B cell (primary cell): ENCODE data around the gene DNPH1. TPM values are rescaled to one million over a fixed set of nuclear protein-coding genes. Genes with fewer than 3 reads are reported as not detected.

Experiments
- ATAC-seq: fragments of 200-7000 bp; cut with Tn5 transposase; one replicate; pipeline ENCODE4 v1.10.0; 2021; ENCODE audit warnings: low read depth, mild to moderate bottlenecking, moderate number of reproducible peaks, moderate library complexity
- CTCF ChIA-PET: fragments of 350-600 bp; sonication (Branson Sonifier 250); formaldehyde crosslinking; loops from one replicate; lab custom pipeline; 2021; ENCODE audit warnings: antibody characterized with exemption, inconsistent platforms; lab: Charles Lee
- POLR2A ChIA-PET: fragments of 350-600 bp; sonication (Branson Sonifier 250); formaldehyde crosslinking; loops from one replicate; lab custom pipeline; 2021; ENCODE audit warnings: antibody characterized with exemption; lab: Charles Lee
- DNase-seq: peaks from one replicate; pipeline ENCODE4 v3.0.0; 2013
- H2AFZ ChIP-seq: 2 replicates; pipeline ENCODE4 v1.6.1; 2012; ENCODE audit warnings: mild to moderate bottlenecking, low read depth, low read length; ENCODE audit not compliant: insufficient read depth, poor library complexity, severe bottlenecking
- H3K27ac ChIP-seq, 2 donors: 1 replicate in 1 of 2; 2 replicates in 1 of 2; pipeline ENCODE4 v1.5.1; 2012 to 2013; ENCODE audit warnings: low read length in 2 of 2, mild to moderate bottlenecking in 2 of 2, moderate library complexity in 1 of 2
- H3K27me3 ChIP-seq, 4 experiments: fragments of 200-600 bp in 1 of 4; sonication (generic) in 1 of 4; replicated peaks in 1 of 4; 1 replicate in 2 of 4; 2 replicates in 2 of 4; pipeline versions ENCODE4 v1.6.1 to v1.7.0; 2013 to 2016; ENCODE audit warnings: low read length in 3 of 4, mild to moderate bottlenecking in 2 of 4, mixed read lengths in 1 of 4, moderate library complexity in 1 of 4; ENCODE audit not compliant: insufficient read depth in 4 of 4, control insufficient read depth in 3 of 4; ENCODE audit errors: control extremely low read depth in 1 of 4
- H3K36me3 ChIP-seq, 2 experiments: replicated peaks in 1 of 2; 1 replicate in 1 of 2; 2 replicates in 1 of 2; pipeline versions ENCODE4 v1.6.1 to v1.7.1; 2013; ENCODE audit warnings: low read length in 1 of 2; ENCODE audit not compliant: insufficient read depth in 2 of 2, control insufficient read depth in 1 of 2; ENCODE audit errors: control extremely low read depth in 1 of 2, extremely low read depth in 1 of 2
- H3K4me1 ChIP-seq, 2 donors: fragments of 200-600 bp in 1 of 2; sonication (generic) in 1 of 2; 1 replicate in 1 of 2; 2 replicates in 1 of 2; pipeline versions ENCODE4 v1.5.1 to v1.6.1; 2013 to 2017; ENCODE audit warnings: low read length in 2 of 2; ENCODE audit not compliant: control insufficient read depth in 2 of 2, insufficient read depth in 2 of 2
- H3K4me2 ChIP-seq: replicated peaks from 2 replicates; pipeline ENCODE3; 2012; ENCODE audit warnings: mild to moderate bottlenecking, low read depth, low read length; ENCODE audit not compliant: poor library complexity, severe bottlenecking
- H3K4me3 ChIP-seq, 5 experiments: fragments of 200-600 bp in 1 of 5; sonication (generic) in 1 of 5; 1 replicate in 3 of 5; 2 replicates in 2 of 5; pipeline versions ENCODE4 v1.5.1 to v1.7.0; 2011 to 2016; ENCODE audit warnings: low read length in 4 of 5, mild to moderate bottlenecking in 4 of 5, low read depth in 2 of 5, control low read depth in 1 of 5, moderate library complexity in 1 of 5; ENCODE audit not compliant: insufficient read depth in 1 of 5; ENCODE audit errors: control extremely low read depth in 1 of 5, extremely low read depth in 1 of 5
- H3K79me2 ChIP-seq: fragments of 200-600 bp; sonication (generic); one replicate; pipeline ENCODE4 v1.6.0; 2016; ENCODE audit warnings: low read length; ENCODE audit not compliant: control insufficient read depth, insufficient read depth
- H3K9ac ChIP-seq: fragments of 200-600 bp; sonication (generic); 2 replicates; pipeline ENCODE4 v1.6.1; 2017; ENCODE audit warnings: mild to moderate bottlenecking, low read length, moderate library complexity
- H3K9me3 ChIP-seq, 3 donors: one replicate each; pipeline versions ENCODE4 v1.6.1 to v1.7.1; 2013; ENCODE audit warnings: low read length in 2 of 3; ENCODE audit not compliant: control insufficient read depth in 2 of 3, insufficient read depth in 1 of 3; ENCODE audit errors: control extremely low read depth in 1 of 3
- H4K20me1 ChIP-seq: 2 replicates; pipeline ENCODE4 v1.6.0; 2012; ENCODE audit warnings: mild to moderate bottlenecking, low read length; ENCODE audit not compliant: insufficient read depth, control insufficient read depth, poor library complexity, severe bottlenecking
- H3K27ac Mint-ChIP-seq: one replicate; pipeline ENCODE4 v1.8.0; 2021; ENCODE audit warnings: mixed read lengths
- H3K27me3 Mint-ChIP-seq: one replicate; pipeline ENCODE4 v1.8.0; 2021; ENCODE audit warnings: mixed read lengths
- H3K4me1 Mint-ChIP-seq: one replicate; pipeline ENCODE4 v1.8.0; 2021; ENCODE audit warnings: mixed read lengths
- H3K4me3 Mint-ChIP-seq: one replicate; pipeline ENCODE4 v1.8.0; 2021; ENCODE audit warnings: mixed read lengths
- H3K9me3 Mint-ChIP-seq: one replicate; pipeline ENCODE4 v1.8.0; 2022; ENCODE audit warnings: mixed read lengths; ENCODE audit not compliant: insufficient read depth
- EZH2 ChIP-seq: IDR thresholded peaks from 2 replicates; pipeline ENCODE4 v1.6.1; 2012; ENCODE audit warnings: borderline replicate concordance, low read depth, mild to moderate bottlenecking, moderate library complexity, low read length; ENCODE audit not compliant: insufficient read depth, poor library complexity, severe bottlenecking
- WGBS: methylation state at CpG from one replicate; pipeline ENCODE4 v1.1.5; 2013; ENCODE audit warnings: missing lambda C conversion rate; ENCODE audit not compliant: insufficient coverage; 5-methylcytosine and 5-hydroxymethylcytosine counted together
- intact Hi-C: fragments of 100-400 bp; cut with micrococcal nuclease; formaldehyde crosslinking; loops from one replicate; pipeline ENCODE4 v1.10.0; 2022
- polyA plus RNA-seq: library from polyadenylated mRNA; depleted of rRNA; stranded (reverse); fragments of >200 nt; gene quantifications from 2 replicates; pipeline ENCODE4 v1.2.3, GENCODE V29; 2012
- total RNA-seq, 2 donors: library from RNA; stranded (reverse); fragments of 120-200 nt in 1 of 2; gene quantifications; 1 replicate in 1 of 2; 2 replicates in 1 of 2; pipeline versions ENCODE4 v1.2.3 to v1.2.4, GENCODE V29; 2013 to 2022
- TF ChIP-seq, protein P1 (sequence below): fragments of 200-600 bp; IDR thresholded peaks from one replicate; pipeline ENCODE4 v1.8.0; 2022; ENCODE audit warnings: antibody characterized with exemption, mild to moderate bottlenecking

Gene DNPH1
- total and polyA plus RNA-seq, 2 donors (not counting 1 experiment from before 2014, with no cell fraction given): 29.0 to 52.8 TPM

DNA sequence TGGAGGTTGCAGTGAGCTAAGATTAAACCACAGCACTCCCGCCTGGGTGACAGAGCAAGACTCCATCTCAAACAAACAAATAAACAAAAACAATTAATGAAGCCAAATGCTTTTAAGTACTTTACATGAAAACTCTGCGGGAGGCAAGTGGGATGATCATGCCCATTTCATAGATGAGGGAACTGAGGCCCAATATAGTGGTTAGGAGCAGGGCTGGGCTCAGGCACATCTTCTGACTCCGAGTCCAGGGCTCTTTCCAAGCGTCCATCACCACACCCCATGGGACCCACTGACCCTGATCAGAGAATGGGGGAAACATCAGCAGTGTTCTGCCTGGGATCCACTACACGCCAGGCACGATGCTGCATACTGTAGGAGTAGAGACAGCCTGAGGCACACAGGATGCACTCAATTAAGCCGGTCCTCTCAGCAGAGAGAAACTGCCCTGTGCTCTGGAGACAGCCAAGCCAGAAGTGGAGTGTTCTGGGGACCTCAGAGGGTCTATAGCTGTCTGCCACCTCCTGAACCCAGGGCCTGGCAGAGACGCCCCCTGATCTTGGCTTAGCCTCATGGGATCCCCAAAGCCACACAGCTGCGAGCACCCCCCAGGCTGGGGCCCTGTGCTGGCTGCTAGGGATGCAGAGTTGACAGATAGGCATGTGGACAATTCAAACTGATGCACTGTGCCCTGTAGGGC, 27.5 kb upstream of the DNPH1 start:
- intact Hi-C loops: no loop called here
- ATAC-seq (no peak), DNase-seq (no peak)
- Mint-ChIP-seq H3K27me3 (peaks cover 32% of the 10 kb centered on the region), H3K9me3 (no peaks in the 10 kb centered on the region), H3K27ac (no peak overlapping the region), H3K4me1 (no peaks in the 10 kb centered on the region), H3K4me3 (no peak overlapping the region)
- no peaks in the 10 kb centered on the region for H3K4me1 ChIP-seq
- H2AFZ ChIP-seq: no peak overlapping the region
- WGBS: 90% methylated on average over 6 of the region's 9 CpGs
- TF ChIP-seq, protein P1, sequence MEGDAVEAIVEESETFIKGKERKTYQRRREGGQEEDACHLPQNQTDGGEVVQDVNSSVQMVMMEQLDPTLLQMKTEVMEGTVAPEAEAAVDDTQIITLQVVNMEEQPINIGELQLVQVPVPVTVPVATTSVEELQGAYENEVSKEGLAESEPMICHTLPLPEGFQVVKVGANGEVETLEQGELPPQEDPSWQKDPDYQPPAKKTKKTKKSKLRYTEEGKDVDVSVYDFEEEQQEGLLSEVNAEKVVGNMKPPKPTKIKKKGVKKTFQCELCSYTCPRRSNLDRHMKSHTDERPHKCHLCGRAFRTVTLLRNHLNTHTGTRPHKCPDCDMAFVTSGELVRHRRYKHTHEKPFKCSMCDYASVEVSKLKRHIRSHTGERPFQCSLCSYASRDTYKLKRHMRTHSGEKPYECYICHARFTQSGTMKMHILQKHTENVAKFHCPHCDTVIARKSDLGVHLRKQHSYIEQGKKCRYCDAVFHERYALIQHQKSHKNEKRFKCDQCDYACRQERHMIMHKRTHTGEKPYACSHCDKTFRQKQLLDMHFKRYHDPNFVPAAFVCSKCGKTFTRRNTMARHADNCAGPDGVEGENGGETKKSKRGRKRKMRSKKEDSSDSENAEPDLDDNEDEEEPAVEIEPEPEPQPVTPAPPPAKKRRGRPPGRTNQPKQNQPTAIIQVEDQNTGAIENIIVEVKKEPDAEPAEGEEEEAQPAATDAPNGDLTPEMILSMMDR: no peak
- no peak for TF ChIP-seq EZH2
- no peak overlapping the region for H3K4me3 ChIP-seq
- H4K20me1 ChIP-seq: no peaks in the 10 kb centered on the region
- no peak overlapping the region for H3K4me2 ChIP-seq
- H3K9me3 ChIP-seq: peaks cover 0 to 7% (median 0%) of the 10 kb centered on the region in 3 donors
- H3K27me3 ChIP-seq: peaks cover 0 to 31% (median 4%) of the 10 kb centered on the region in 4 experiments
- CTCF ChIA-PET: interaction anchor here (0.6 to 1.3 kb wide), 5 partner anchors 12 to 144 kb away, joined by 3 to 5 read pairs (median 3); partner anchors contain the start of genes CRIP3, DNPH1 and TTBK1
- H3K36me3 ChIP-seq: no peaks in the 10 kb centered on the region
- POLR2A ChIA-PET: no interaction called here
- no peak overlapping the region for H3K27ac ChIP-seq
- no peak overlapping the region for H3K9ac ChIP-seq
- no peaks in the 10 kb centered on the region for H3K79me2 ChIP-seq

GRCh38 chr6:43255408-43256054, 26.2 kb upstream of the DNPH1 start:
- Histone ChIP-seq H3K79me2 (no peaks in the 10 kb centered on the region), H3K4me1 (no peaks in the 10 kb centered on the region), H3K9me3 (peaks cover 0 to 7% (median 0%) of the 10 kb centered on the region in 3 donors), H2AFZ (no peak overlapping the region), H3K4me2 (no peak overlapping the region), H3K36me3 (no peaks in the 10 kb centered on the region), H3K4me3 (no peak overlapping the region), H4K20me1 (no peaks in the 10 kb centered on the region), H3K27me3 (peaks cover 0 to 44% (median 14%) of the 10 kb centered on the region in 4 experiments), H3K9ac (no peak overlapping the region), H3K27ac (no peak overlapping the region)
- TF ChIP-seq EZH2: no peak
- TF ChIP-seq, protein P1: no peak
- WGBS: 88% methylated on average over 8 of the region's 11 CpGs
- Mint-ChIP-seq H3K4me1 (peaks cover 6% of the 10 kb centered on the region), H3K27ac (no peak overlapping the region), H3K27me3 (peaks cover 45% of the 10 kb centered on the region), H3K9me3 (no peaks in the 10 kb centered on the region), H3K4me3 (no peak overlapping the region)
- intact Hi-C loops: no loop called here
- no peak for ATAC-seq
- DNase-seq: no peak
- ChIA-PET CTCF (interaction anchor here (0.6 to 1.3 kb wide), 7 partner anchors 9 to 168 kb away, joined by 3 to 5 read pairs (median 3); partner anchors contain the start of genes CRIP3 and DNPH1), POLR2A (interaction anchor here (0.5 kb wide), 1 partner anchor 1221 kb away, joined by 3 read pairs; no protein-coding TSS in a partner anchor)
